DND-41 (cell line): ENCODE results near the gene PSMB9.

Experiments used
- CTCF ChIP-seq: IDR thresholded peaks from 2 replicates; pipeline ENCODE4 v1.5.1; 2012; ENCODE audit warnings: borderline replicate concordance, low read length, moderate library complexity, mild to moderate bottlenecking; ENCODE audit not compliant: poor library complexity, severe bottlenecking; ENCODE audit errors: extremely low read depth
- EZH2 ChIP-seq: IDR thresholded peaks from 3 replicates; pipeline ENCODE4 v1.6.1; 2012; ENCODE audit warnings: borderline replicate concordance, low read depth, mild to moderate bottlenecking, moderate library complexity, low read length, inconsistent platforms; ENCODE audit not compliant: severe bottlenecking

- TF ChIP-seq CTCF (no peak), EZH2 (no peak)
These were observed 35.5 kb downstream of the PSMB9 start for GRCh38 chr6:32889533-32889932.
